ENCODE measurements around the gene PGM2L1. TPM values are rescaled to one million over a fixed set of nuclear protein-coding genes. Genes with fewer than 3 reads are reported as not detected.
"Not testable (repeated sequence)": the region's sequence is repeated elsewhere in the genome, so short reads cannot be mapped to it uniquely, and the experiment has no call there.

Gene PGM2L1
- total RNA-seq, 1 donor from 2014 or later: 5.3 TPM

DNA sequence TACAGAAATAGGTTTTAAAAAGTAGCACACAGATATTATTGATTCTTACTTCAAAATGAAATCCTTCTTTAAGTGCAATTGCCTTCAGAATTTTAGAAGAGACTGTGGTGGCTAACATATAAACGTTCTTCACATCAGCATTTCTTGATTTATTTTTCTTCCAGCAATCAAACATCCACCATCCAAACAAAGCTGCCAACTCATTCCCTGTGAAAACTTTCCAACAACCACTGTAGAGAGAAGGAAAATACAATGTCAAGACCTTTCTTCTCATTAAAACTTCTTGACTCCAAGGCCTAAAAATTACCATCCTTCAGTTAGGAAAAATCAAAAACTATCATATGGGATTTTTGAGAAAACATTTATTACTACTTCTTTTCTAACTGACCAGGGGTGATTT lies 52.8 kb downstream of the PGM2L1 start:
- intact Hi-C loops (cut with micrococcal nuclease): no loop called here

DNA sequence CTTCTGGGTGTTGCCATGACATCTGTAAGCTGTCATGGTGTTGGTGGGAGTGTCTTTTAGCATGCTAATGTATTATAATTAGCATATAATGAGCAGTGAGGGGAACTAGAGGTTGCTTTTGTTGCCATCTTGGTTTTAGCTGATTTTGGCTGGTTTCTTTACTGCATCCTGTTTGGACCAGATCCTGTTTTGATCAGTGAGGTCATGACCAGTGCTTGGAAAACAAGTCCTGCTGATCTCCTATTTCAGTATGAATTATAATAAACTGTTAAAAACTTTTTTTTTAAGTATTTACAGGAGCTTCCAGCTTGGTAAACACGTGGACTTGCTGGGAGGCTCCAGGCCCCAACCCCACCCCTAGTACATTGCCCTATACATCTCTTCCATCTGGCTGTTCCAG lies 56.3 kb downstream of the PGM2L1 start:
- intact Hi-C loops (cut with micrococcal nuclease): no loop called here

DNA sequence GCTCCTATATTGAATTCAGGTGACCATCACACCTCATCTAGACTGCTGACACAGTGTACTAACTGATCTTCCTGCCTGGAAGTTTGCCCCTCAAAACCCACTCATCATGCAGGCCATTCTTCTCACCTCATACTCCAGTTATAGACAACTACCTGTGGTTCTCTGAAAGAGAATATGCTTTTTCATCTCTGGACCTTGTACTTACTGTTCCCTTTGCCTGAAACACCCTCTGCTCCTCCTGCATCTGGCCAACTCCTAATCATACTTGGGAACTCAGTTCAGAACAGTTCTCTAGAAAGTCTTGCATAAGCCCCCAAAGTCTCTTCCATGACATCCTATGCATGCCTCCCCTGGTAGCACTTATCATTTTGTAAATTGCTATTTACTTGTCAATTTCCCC lies 58.6 kb downstream of the PGM2L1 start:
- intact Hi-C loops (cut with micrococcal nuclease): no loop called here

DNA sequence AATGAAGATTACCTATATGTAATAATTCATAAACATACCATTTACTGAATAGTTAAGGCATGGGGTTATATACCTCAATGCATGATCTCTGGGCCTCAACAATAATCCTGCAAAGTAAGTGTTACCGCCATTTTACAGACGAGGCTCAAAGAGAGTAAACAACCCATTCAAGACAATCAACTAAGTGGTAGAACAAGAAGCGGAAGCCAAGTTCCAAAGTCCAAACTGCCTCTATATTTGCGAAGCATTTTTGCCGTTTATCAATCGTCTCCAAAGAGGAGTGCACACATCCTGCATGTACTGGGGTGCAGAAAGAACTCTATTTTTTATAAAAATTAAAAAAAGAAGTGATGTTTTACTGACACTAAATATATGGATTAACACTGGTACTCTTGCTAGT lies 59.3 kb downstream of the PGM2L1 start:
- intact Hi-C loops (cut with micrococcal nuclease): no loop called here

DNA sequence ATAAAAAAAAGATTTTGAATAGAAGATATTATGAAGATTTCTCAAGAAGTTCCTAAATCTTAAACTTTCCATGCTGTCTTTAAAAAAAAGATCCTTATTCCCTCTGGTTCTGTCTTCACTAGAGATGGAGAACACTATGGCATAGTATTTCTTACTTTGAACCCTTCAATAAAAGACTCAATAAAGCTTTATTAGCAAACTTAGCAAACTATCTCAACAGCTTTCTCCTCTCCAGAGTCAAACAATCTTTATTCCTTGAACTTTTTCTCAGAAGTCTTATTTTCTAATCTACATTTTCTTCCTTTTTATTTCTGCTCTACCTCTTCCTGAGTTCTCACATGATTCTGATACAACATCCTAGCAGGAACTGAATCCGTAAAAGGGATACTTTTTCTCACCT lies 65.0 kb downstream of the PGM2L1 start:
- intact Hi-C loops (cut with micrococcal nuclease): no loop called here

DNA sequence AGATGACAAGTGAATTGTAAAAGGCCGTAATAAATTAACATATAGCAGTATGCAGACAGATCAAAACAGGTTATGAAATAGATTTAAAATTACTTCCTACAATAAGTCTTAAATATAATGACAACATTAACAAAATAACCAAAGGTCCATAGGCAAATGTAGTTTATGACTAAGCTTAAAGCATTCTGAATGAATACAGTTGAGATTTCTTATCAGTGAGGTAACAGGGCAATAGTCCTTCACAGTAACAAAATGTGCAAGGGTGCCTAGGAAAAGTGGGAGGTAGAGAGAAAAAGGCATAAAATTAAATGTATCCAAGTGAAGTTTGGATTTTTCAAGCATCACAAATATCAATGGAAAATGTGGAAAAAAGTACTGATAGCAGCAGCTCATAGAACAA lies 65.9 kb downstream of the PGM2L1 start:
- intact Hi-C loops (cut with micrococcal nuclease): no loop called here

DNA sequence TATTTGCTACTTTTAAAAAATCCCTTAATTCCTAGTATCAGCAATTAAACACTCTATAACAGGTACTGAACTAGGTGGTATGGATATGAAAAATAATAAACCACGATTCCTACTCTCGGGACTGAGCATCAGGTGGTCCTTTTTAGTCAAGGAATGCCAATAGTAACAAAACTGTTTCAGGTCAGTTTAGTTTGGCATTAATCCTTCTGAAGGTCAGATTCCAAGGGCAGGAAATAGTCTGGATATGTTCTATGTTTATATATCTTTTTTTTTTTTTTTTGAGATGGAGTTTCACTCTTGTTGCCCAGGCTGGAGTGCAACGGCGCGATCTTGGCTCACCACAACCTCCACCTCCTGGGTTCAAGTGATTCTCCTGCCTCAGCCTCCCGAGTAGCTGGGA lies 67.2 kb downstream of the PGM2L1 start:
- intact Hi-C loops (cut with micrococcal nuclease): not testable (repeated sequence)

DNA sequence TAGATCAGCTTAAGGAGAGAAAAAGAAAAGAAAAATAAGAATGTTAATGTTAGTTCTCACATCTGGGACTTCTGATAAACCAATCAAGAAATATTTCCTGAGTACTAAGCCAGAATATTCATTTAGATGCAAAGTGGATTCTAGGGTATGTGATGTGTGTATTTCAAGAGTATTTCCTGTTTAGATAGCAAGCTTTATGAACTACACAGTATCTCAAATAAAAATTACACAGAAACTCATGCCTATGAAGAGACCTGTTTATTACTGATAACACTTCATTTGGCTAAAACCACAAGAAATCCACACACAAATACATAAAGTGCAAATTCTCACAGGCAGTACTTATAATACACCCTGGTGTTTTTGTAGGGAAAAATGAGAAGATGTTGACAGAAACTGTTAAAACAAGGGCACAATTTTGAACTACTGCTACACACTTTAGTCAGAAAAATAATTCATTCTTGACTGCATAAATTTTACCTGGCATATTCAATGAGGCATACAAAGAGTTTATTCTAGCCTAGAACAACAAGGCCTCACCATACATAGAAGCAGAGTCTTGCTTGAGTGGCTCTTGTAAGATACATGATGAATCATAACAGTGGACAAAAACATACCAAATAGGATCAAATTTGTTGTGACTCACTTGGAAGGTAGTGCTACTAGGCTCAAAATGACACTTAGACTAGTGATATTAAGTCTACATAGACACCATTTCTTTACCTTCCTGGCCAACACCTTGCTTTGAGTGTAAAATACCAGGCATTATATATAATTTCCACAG lies 68.0 kb downstream of the PGM2L1 start:
- intact Hi-C loops (cut with micrococcal nuclease): no loop called here

DNA sequence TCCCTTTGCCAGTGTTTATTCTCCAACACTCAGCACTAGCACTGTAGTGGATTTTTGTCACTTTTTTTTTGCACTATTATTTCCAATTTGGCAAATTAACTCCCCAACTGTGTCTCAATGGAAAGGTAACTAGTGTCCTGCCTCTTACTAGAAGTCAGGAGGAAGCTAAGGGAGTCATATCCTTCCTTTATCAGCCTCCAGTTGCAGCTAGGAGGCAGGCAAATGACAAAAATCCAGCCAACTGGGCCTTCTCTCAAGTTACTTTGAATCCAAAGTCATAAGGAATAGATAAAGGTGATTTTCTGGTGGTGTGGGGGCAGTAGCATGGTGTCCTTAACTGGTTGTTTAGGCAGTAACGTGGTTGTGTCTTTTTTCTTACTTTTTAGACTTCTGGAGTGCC lies 71.2 kb downstream of the PGM2L1 start:
- intact Hi-C loops (cut with micrococcal nuclease): no loop called here

DNA sequence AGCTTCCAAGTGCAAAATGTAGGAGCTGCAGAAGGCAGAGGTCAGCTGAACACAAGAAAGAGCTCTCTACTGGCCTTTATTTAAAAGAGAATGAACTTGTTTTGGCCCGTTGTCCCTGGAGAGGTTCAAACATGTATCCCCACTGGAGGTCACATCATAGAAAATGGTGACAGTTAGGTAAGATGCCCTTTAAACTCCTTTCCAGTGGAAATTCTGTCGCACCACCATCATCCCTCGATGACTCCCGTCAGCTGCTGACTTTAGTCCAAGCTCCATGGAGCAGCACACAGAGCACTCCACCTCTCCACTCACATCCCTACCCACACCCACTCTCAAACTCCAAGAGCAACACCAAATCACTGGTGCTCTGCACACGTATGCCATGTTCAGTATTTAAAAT lies 71.6 kb downstream of the PGM2L1 start:
- intact Hi-C loops (cut with micrococcal nuclease): no loop called here

DNA sequence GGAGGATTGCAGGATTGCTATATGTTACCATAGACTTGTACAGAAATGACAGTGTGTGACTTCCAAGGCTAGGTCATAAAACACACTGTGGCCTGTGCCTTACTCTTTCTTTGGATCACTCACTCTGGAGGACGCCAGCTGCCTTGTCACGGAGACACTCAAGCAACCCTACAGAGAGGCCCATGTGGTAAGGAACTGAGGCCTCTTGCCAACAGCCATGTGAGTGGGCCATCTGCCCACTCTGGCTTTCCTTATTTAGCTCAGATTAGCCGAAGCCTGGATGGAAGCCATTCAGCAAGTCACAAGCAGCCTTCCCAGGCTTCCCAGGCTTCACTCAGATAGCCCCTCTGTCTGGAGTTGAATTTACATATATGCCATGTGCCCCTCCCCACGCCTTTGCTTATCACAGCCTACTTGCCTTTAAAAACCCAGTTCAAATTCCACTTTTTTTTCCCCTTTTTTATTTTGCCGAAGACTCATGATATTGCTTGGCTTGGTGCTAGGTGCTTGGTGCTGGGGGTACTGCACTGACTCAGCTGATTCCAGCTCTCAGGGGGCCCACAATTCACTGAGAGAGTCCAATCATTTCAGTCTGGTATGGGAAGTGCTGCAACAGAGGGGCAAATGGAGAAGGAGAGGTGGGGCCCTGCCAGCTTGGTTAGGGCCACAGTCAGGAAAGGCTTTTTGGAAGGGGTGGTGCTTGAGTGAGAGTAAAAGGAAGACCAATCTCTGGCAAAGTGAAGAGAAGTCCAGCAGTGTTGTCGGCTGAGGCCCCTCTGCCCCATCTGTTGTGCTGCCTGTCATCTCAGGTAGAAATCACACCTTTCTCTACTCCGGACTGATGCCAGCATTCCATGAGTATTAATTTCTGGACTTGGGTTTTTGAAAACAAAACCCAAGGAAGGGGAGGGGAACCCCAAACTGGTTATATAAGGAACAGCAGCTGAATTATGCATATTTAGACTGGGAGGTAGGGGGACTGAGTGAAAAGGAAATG lies 72.3 kb downstream of the PGM2L1 start:
- intact Hi-C loops (cut with micrococcal nuclease): no loop called here

DNA sequence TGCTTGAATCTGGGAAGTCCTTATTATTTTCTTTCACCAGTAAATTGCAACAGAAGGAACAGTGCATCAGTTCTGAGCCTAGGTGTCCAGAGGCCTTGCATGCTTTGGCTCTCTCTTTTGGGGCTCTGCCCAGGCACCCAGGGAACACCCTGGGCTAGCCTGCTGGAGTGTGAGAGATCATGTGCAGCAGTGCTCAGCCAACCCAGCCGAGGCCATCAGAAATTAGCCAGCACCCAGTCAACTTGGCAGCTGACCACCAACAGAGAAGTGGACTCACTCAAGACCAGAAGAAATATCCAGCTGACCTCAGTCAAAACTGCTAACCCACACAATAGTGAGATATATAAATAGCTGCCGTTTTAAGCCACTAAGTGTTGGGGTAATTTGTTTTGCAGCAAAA lies 75.6 kb downstream of the PGM2L1 start:
- intact Hi-C loops (cut with micrococcal nuclease): no loop called here

DNA sequence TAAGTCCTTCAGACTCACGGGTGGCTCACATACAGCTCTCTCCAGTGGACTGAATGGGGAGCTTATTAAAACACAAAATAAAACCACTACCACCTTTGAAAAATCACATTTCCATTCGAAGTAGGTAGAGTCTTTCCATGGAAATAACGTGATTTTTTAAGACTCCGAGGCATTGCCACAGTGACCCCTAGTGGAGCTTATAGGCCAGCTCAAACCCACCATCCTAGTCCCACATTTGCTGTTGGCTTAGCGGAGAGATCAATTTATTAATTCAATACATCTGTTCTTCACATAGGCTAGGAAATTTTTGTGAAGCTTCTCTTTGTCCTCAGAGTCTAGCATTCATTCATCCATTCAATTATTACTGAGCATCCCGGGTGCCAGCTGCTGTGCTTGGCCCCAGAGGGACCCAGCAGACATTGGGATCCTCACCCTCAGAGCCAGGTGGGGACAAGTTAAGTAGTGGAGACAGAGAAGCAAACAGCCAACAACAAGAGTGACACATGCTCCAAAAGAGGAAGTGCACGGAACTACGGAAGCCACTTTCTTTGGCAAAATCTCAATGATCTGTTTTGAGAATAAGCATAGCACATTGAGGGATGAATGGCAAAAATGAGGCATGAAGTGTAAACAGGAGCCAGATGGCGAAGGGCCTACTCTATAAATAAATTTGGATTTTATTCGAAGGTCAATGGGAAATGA lies 76.6 kb downstream of the PGM2L1 start:
- intact Hi-C loops (cut with micrococcal nuclease): loop anchor here (1.0 kb wide), 2 partner anchors 66 to 357 kb away; no protein-coding TSS in a partner anchor

DNA sequence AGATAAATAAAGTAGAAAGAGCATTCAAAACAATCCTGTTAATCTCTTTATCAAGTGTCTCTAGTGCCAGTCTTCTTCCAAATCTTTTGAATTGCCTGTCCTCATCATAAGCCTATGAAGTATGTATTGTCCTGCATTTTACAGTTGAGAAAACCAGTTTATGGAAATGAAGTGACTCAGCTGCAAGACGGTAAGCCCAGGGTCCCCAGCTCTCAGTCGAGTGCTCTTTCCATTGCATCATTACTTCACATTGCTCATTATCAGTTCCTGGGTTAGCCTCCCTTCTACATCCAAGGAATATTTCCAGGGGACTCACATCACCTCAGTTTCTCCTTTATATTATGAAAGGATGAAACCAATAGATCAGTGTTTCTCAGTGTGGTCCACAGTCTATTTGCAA lies 77.7 kb downstream of the PGM2L1 start:
- intact Hi-C loops (cut with micrococcal nuclease): no loop called here

DNA sequence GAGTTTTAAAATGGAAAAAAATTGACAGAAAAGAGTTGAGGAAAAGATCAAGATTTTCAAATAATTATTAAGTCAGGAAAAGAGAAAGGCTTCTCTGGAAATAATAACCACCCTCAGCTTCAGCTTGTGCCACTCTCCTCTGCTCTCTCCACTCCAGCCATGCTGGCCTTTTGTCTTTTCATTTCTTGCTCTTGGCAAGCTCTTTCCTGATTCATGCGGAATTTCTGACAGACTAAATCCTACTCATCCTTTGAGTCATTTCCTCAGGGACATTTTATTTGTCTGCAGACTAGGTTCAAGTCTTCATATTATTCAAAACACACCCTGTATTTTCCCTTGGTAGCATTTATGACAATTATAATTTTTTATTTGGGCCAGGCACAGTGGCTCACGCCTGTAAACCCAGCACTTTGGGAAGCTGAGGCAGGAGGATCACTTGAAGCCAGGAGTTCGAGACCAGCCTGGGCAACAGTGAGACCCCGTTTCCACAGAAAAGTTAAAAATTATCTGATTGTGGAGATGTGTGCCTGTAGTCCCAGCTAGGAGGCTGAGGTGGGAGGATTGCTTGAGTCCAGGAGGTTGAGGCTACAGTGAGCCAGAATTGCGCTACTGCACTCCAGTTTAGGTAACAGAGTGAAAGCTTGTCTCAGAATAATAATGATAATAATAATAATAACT lies 79.0 kb downstream of the PGM2L1 start:
- intact Hi-C loops (cut with micrococcal nuclease): no loop called here

DNA sequence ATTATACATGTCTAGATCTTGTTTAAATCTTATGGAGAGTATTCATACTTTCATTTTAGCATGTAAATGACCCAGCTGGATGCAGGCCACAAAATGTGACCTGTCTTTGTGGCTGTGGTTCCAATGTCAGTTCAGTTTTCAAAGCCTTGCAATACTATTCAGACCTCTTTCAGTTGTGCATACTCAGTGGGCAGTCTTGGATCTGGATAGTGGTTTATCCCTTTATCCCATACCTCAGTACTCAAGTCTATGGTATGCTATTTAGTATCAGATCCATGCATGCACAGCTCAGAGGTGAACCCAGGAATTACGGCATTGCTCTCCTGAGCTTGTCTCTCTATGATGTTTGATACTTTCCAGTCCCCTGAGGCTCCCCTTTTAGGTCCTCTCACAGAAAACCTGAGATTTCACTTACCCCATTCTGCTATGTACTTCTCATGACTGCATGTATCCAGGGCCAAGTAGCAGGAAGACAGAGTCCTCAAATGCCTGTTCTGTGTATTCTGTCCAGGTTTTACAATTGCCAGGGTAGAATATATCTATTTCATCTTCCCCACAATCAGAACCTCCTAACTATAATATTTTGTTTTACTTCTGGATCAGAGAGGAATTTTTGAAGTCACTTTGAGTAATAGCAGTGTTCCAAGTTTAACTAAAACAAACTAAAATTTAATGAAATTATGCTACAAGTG lies 79.8 kb downstream of the PGM2L1 start:
- intact Hi-C loops (cut with micrococcal nuclease): no loop called here

DNA sequence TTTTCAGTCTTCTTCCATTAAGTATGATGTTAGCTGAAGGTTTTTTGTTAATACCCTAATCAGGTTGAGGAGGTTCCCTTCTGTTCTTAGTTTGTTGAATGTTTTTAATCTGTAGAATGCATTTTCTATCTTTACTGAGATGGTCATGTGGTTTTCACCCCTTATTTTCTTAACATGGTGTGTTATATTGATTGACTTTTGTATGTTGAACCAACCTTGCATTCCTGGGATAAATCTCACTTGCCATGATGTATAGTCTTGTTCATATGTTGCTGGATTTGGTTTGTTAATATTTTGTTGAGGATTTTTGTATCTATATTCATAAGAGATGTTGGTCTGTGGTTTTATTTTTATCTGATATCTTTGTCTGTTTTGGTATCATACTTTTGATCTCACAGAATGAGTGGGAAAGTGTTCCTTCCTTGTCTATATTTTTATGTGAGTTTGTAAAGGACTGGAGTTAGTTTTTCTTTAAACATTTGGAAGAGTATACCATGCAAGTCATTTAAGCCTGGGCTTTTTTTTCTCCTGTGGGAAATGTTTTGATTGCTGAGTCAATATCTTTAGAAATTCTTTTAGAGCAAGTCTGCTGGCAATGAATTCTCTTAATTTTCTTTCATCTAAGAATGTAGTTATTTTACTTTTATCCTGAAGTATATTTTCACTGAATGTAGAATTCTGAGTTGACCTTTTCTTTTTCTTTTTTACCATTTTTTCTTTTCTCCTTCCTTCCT lies 81.3 kb downstream of the PGM2L1 start:
- intact Hi-C loops (cut with micrococcal nuclease): no loop called here

DNA sequence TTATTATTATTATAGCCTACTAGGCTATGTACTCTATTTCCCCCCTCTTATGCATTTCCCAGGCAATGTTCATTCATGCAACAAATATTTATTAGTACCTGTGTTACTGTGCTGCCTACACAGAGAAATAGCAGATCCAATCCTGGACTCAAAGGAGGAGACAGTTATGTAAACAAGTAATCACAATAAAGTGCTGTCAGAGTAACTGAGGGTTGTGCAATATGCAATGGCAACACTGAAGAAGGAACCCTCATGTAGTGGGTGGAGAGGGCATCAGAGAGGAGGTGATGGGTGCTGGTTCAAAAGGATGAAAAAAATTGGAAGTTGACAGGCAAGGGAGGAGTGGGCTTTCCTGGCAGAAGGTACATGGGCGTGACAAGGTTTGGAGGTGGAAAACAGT lies 85.9 kb downstream of the PGM2L1 start:
- intact Hi-C loops (cut with micrococcal nuclease): no loop called here

DNA sequence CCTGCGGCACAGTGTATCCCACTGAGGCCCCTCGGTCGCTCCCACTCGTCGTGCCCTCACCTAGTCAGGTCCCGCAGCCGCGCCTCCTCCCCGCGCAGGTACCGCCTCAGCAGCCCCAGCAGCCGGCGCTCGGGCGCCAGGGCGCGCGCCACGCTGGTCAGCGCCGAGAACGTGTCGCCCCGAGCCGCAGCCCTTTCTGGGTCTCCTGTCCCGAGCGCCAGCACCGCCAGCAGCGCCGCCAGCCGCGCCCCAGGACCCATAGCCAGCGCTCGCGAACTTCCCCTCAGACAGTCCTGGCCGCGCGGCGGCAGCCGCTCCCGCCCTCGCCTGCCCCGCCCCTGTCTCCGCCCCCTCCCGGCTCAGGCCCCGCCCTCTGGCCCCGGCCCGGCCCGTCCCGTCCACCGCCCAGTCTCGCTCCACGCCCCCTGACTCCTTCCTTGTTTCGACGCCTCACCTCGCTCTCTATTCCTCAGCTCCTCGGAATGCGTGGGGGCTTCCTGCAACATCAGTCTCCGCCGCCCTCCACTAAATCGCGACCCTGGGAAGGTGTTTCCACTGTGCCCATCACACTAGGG lies 86.8 kb downstream of the PGM2L1 start, which contains the start of gene P4HA3:
Gene P4HA3 (minus strand): TSS at position 289 of the 575 bp plus-strand sequence. CDS start 29 bp downstream, at position 260.
- intact Hi-C loops (cut with micrococcal nuclease): no loop called here
